Body of pancreas (tissue), 4 donors: ENCODE measurements around the gene COL23A1. TPM values are rescaled to one million over a fixed set of nuclear protein-coding genes. Genes with fewer than 3 reads are reported as not detected.

Source experiments
- ATAC-seq: fragments of 150-250 bp; one replicate; pipeline ENCODE4 v1.9.1; 2016
- DNase-seq, 4 donors: peaks; one replicate each; pipeline ENCODE4 v3.0.0-alpha.2; 2019
- H3K27ac ChIP-seq, 4 donors: fragments of 200-600 bp; sonication (generic); 1 replicate in 3 of 4; 2 replicates in 1 of 4; pipeline versions ENCODE4 v1.5.1 to v1.6.1; 2016 to 2019; ENCODE audit warnings: mild to moderate bottlenecking in 1 of 4, mixed read lengths in 1 of 4, moderate library complexity in 1 of 4
- H3K27me3 ChIP-seq, 2 donors: fragments of 200-600 bp; sonication (generic); one replicate each; pipeline ENCODE4 v1.6.0; 2016; ENCODE audit warnings: mild to moderate bottlenecking in 1 of 2
- H3K36me3 ChIP-seq, 2 donors: fragments of 200-600 bp; sonication (generic); replicated peaks in 1 of 2; 2 replicates each; pipeline ENCODE4 v1.5.1; 2016; ENCODE audit warnings: low read depth in 2 of 2; ENCODE audit not compliant: insufficient read depth in 1 of 2
- H3K4me1 ChIP-seq: fragments of 200-600 bp; sonication (generic); one replicate; pipeline ENCODE4 v1.6.0; 2016
- H3K4me3 ChIP-seq, 2 donors: fragments of 200-600 bp; sonication (generic); 1 replicate in 1 of 2; 2 replicates in 1 of 2; pipeline ENCODE4 v1.5.1; 2016 to 2019
- H3K9me3 ChIP-seq, 3 donors: fragments of 200-600 bp; sonication (generic); 1 replicate in 2 of 3; 2 replicates in 1 of 3; pipeline ENCODE4 v1.5.1; 2016
- CTCF ChIP-seq, 7 experiments: fragments of 450-650 bp in 4 of 7; fragments of 200-600 bp in 3 of 7; sonication (generic) in 3 of 7; IDR thresholded peaks; one replicate each; pipeline ENCODE4 v1.5.1; 2016 to 2019; ENCODE audit warnings: antibody characterized with exemption in 7 of 7
- POLR2A ChIP-seq, 3 donors: fragments of 450-650 bp; IDR thresholded peaks; one replicate each; pipeline ENCODE4 v1.6.1; 2016; ENCODE audit warnings: antibody characterized with exemption in 3 of 3, mild to moderate bottlenecking in 2 of 3
- WGBS, 2 donors: methylation state at CpG; one replicate each; pipeline ENCODE4 v1.1.5; 2017; 5-methylcytosine and 5-hydroxymethylcytosine counted together
- intact Hi-C: fragments of 100-400 bp; cut with DNase I; formaldehyde crosslinking; loops from one replicate; pipeline ENCODE4 v1.15.1; 2023
- total RNA-seq, 2 donors: library from RNA; depleted of rRNA; stranded (reverse); fragments of >200 nt; gene quantifications; one replicate each; pipeline ENCODE4 v1.1.0, GENCODE V29; 2016

Gene COL23A1
- total RNA-seq, 2 donors from 2014 or later = not detected

- TF ChIP-seq POLR2A (IDR thresholded peaks at IDR 0.05) = no peak
- TF ChIP-seq CTCF (IDR thresholded peaks at IDR 0.05) = peak in 1 of 7 experiments; percentile 2
- H3K4me1 ChIP-seq = no peaks in the 10 kb centered on the region
- DNase-seq (no peak), ATAC-seq (no peak)
- 43 to 61% methylated on average over 7 of the region's 7 CpGs for WGBS, 2 donors
- H3K27ac ChIP-seq = no peak overlapping the region
- no peaks in the 10 kb centered on the region for H3K9me3 ChIP-seq
- no peak overlapping the region for H3K4me3 ChIP-seq
- no peaks in the 10 kb centered on the region for H3K27me3 ChIP-seq
- H3K36me3 ChIP-seq = no peaks in the 10 kb centered on the region
- intact Hi-C loops = loop anchor here (5.0 kb wide), 1 partner anchor 269 kb away; no protein-coding TSS in a partner anchor
Measured at GRCh38 chr5:178551468-178551867, 38.7 kb downstream of the COL23A1 start.

- DNase-seq = no peak
- Histone ChIP-seq H3K9me3 (no peaks in the 10 kb centered on the region), H3K36me3 (no peaks in the 10 kb centered on the region), H3K27ac (no peak overlapping the region), H3K4me1 (no peaks in the 10 kb centered on the region), H3K27me3 (no peaks in the 10 kb centered on the region), H3K4me3 (no peak overlapping the region)
- intact Hi-C loops = loop anchor here (5.0 kb wide), 1 partner anchor 269 kb away; no protein-coding TSS in a partner anchor
- no peak for TF ChIP-seq POLR2A (IDR thresholded peaks at IDR 0.05)
- peak; percentile 8 to 74 (median 45) for TF ChIP-seq CTCF (IDR thresholded peaks at IDR 0.05)
- no peak for ATAC-seq
Measured at GRCh38 chr5:178551059-178551458, 39.1 kb downstream of the COL23A1 start.

GRCh38 chr5:178548746-178549145 lies 41.4 kb downstream of the COL23A1 start:
- intact Hi-C loops = no loop called here
- Histone ChIP-seq H3K27me3 (no peaks in the 10 kb centered on the region), H3K9me3 (no peaks in the 10 kb centered on the region), H3K4me3 (no peak overlapping the region), H3K27ac (no peak overlapping the region), H3K36me3 (no peaks in the 10 kb centered on the region), H3K4me1 (no peaks in the 10 kb centered on the region)
- ATAC-seq = no peak
- TF ChIP-seq CTCF (IDR thresholded peaks at IDR 0.05) = no peak
- no peak for TF ChIP-seq POLR2A (IDR thresholded peaks at IDR 0.05)
- no peak for DNase-seq
- 57 to 66% methylated on average over 9 of the region's 9 CpGs for WGBS, 2 donors

GRCh38 chr5:178547753-178548415 lies 42.3 kb downstream of the COL23A1 start:
- ATAC-seq (no peak), DNase-seq (no peak)
- no peaks in the 10 kb centered on the region for H3K4me1 ChIP-seq

More at GRCh38 chr5:178547753-178548415, 42.3 kb downstream of the COL23A1 start:
- no peak for TF ChIP-seq POLR2A (IDR thresholded peaks at IDR 0.05)
- no peak for TF ChIP-seq CTCF (IDR thresholded peaks at IDR 0.05)
- Histone ChIP-seq H3K36me3 (no peaks in the 10 kb centered on the region), H3K9me3 (no peaks in the 10 kb centered on the region), H3K27ac (no peak overlapping the region), H3K27me3 (no peaks in the 10 kb centered on the region), H3K4me3 (no peak overlapping the region)
- WGBS, 2 donors = 25 to 49% methylated on average over 5 of the region's 6 CpGs
- intact Hi-C loops = no loop called here
